OCI-LY1 (cell line): ENCODE results near the gene CREB3L1.

Experiments used
- H2AFZ ChIP-seq: fragments of 200-600 bp; sonication (generic), shearing (Covaris generic); 2 replicates; pipeline ENCODE4 v1.6.0; 2014; ENCODE audit warnings: antibody characterized with exemption, mild to moderate bottlenecking, low read length
- H3F3A ChIP-seq: fragments of 200-600 bp; sonication (generic), shearing (Covaris generic); 2 replicates; pipeline ENCODE4 v1.6.0; 2014; ENCODE audit warnings: mild to moderate bottlenecking, antibody characterized with exemption, low read length, moderate library complexity; ENCODE audit not compliant: insufficient read depth
- H3K27ac ChIP-seq: fragments of 200-600 bp; sonication (generic); 2 replicates; pipeline ENCODE4 v1.5.1; 2014; ENCODE audit warnings: low read length, mixed run types, mild to moderate bottlenecking, low read depth; ENCODE audit not compliant: poor library complexity, severe bottlenecking
- H3K27me3 ChIP-seq: fragments of 200-600 bp; sonication (generic); 2 replicates; pipeline ENCODE4 v1.6.0; 2014; ENCODE audit warnings: antibody characterized with exemption, mild to moderate bottlenecking, low read length, moderate library complexity; ENCODE audit not compliant: insufficient read depth
- H3K36me3 ChIP-seq: fragments of 200-600 bp; sonication (generic); 2 replicates; pipeline ENCODE4 v1.6.1; 2014; ENCODE audit warnings: mild to moderate bottlenecking, antibody characterized with exemption, low read length, moderate library complexity, mixed read lengths; ENCODE audit not compliant: insufficient read depth
- H3K4me1 ChIP-seq: fragments of 200-600 bp; sonication (generic); 2 replicates; pipeline ENCODE4 v1.5.1; 2014; ENCODE audit warnings: mild to moderate bottlenecking, low read length, moderate library complexity; ENCODE audit not compliant: insufficient read depth, severe bottlenecking
- H3K4me2 ChIP-seq: fragments of 200-600 bp; sonication (generic), shearing (Covaris generic); 2 replicates; pipeline ENCODE4 v1.6.1; 2014; ENCODE audit warnings: low read length
- H3K4me3 ChIP-seq: fragments of 200-600 bp; sonication (generic); 2 replicates; pipeline ENCODE4 v1.5.1; 2014; ENCODE audit warnings: low read length, low read depth, mild to moderate bottlenecking, mixed read lengths; ENCODE audit not compliant: poor library complexity, severe bottlenecking
- H3K79me2 ChIP-seq: fragments of 200-600 bp; shearing (Covaris generic); 2 replicates; pipeline ENCODE4 v1.6.1; 2016; ENCODE audit warnings: mixed run types, low read length, mixed read lengths; ENCODE audit not compliant: insufficient read depth
- H3K9ac ChIP-seq: fragments of 200-600 bp; sonication (generic), shearing (Covaris generic); 2 replicates; pipeline ENCODE4 v1.6.1; 2014; ENCODE audit warnings: mild to moderate bottlenecking, low read length, mixed read lengths
- H3K9me2 ChIP-seq: fragments of 200-600 bp; sonication (generic), shearing (Covaris generic); 2 replicates; pipeline ENCODE4 v1.6.1; 2014; ENCODE audit warnings: low read depth, mild to moderate bottlenecking, low read length, mixed read lengths
- H3K9me3 ChIP-seq: fragments of 200-600 bp; shearing (Covaris generic); 2 replicates; pipeline ENCODE4 v1.6.1; 2014; ENCODE audit warnings: low read length, mixed read lengths
- H4K20me1 ChIP-seq: fragments of 200-600 bp; sonication (generic), shearing (Covaris generic); 2 replicates; pipeline ENCODE4 v1.6.0; 2016; ENCODE audit warnings: mild to moderate bottlenecking, low read length; ENCODE audit not compliant: insufficient read depth
- CTCF ChIP-seq: fragments of 200-600 bp; sonication (generic), shearing (Covaris generic); IDR thresholded peaks from 2 replicates; pipeline ENCODE4 v1.5.1; 2017; ENCODE audit warnings: mild to moderate bottlenecking, antibody characterized with exemption, low read length, moderate library complexity, mixed read lengths
- EZH2 ChIP-seq: fragments of 200-600 bp; sonication (generic), shearing (Covaris generic); IDR thresholded peaks from 2 replicates; pipeline ENCODE4 v1.8.0; 2017; ENCODE audit warnings: borderline replicate concordance, mixed run types, mild to moderate bottlenecking, antibody characterized with exemption, low read length, moderate library complexity, mixed read lengths

Gene CREB3L1

GRCh38 chr11:46304605-46305179 is 27.2 kb downstream of the CREB3L1 start:
- no peak overlapping the region for H3K4me2 ChIP-seq
- H3K36me3 ChIP-seq: no peaks in the 10 kb centered on the region
- TF ChIP-seq EZH2: no peak
- TF ChIP-seq CTCF: no peak
- no peaks in the 10 kb centered on the region for H3K9me3 ChIP-seq
- H3K79me2 ChIP-seq: no peaks in the 10 kb centered on the region
- no peak overlapping the region for H2AFZ ChIP-seq
- H4K20me1 ChIP-seq: no peaks in the 10 kb centered on the region
- H3K4me3 ChIP-seq: no peak overlapping the region
- H3K9ac ChIP-seq: no peak overlapping the region
- no peak overlapping the region for H3K27ac ChIP-seq
- H3F3A ChIP-seq: no peaks in the 10 kb centered on the region
- H3K9me2 ChIP-seq: no peaks in the 10 kb centered on the region
- H3K27me3 ChIP-seq: 0 out of 2 replicates have a peak, but pooled peaks cover 4% of the 10 kb centered on the region
- peaks cover 12% of the 10 kb centered on the region for H3K4me1 ChIP-seq

- Histone ChIP-seq H4K20me1 (no peaks in the 10 kb centered on the region), H3K9me2 (no peaks in the 10 kb centered on the region), H3K4me1 (peaks cover 15% of the 10 kb centered on the region), H3K36me3 (no peaks in the 10 kb centered on the region), H2AFZ (no peak overlapping the region), H3K27me3 (0 out of 2 replicates have a peak, but pooled peaks cover 4% of the 10 kb centered on the region), H3F3A (no peaks in the 10 kb centered on the region), H3K4me2 (no peak overlapping the region), H3K9ac (no peak overlapping the region), H3K27ac (no peak overlapping the region), H3K79me2 (no peaks in the 10 kb centered on the region), H3K4me3 (no peak overlapping the region), H3K9me3 (no peaks in the 10 kb centered on the region)
- no peak for TF ChIP-seq EZH2
- TF ChIP-seq CTCF: no peak
Observed at GRCh38 chr11:46305295-46305694, 27.8 kb downstream of the CREB3L1 start.

GRCh38 chr11:46306296-46306853 is 28.9 kb downstream of the CREB3L1 start:
- Histone ChIP-seq H3K9ac (no peak overlapping the region), H3K4me3 (no peak overlapping the region)

More at GRCh38 chr11:46306296-46306853, 28.9 kb downstream of the CREB3L1 start:
- H3K9me3 ChIP-seq: no peaks in the 10 kb centered on the region
- no peaks in the 10 kb centered on the region for H3K79me2 ChIP-seq
- no peak overlapping the region for H3K4me2 ChIP-seq
- H3K27ac ChIP-seq: no peak overlapping the region
- TF ChIP-seq EZH2 (no peak), CTCF (no peak)
- H4K20me1 ChIP-seq: no peaks in the 10 kb centered on the region
- H3K9me2 ChIP-seq: no peaks in the 10 kb centered on the region
- H3F3A ChIP-seq: no peaks in the 10 kb centered on the region
- H3K27me3 ChIP-seq: no peaks in the 10 kb centered on the region
- H3K36me3 ChIP-seq: no peaks in the 10 kb centered on the region
- peaks cover 15% of the 10 kb centered on the region for H3K4me1 ChIP-seq
- H2AFZ ChIP-seq: no peak overlapping the region
